Measurements from ENCODE around the gene CARMIL1.
"Not testable (repeated sequence)": the region's sequence is repeated elsewhere in the genome, so short reads cannot be mapped to it uniquely, and the experiment has no call there.

Gene CARMIL1

DNA sequence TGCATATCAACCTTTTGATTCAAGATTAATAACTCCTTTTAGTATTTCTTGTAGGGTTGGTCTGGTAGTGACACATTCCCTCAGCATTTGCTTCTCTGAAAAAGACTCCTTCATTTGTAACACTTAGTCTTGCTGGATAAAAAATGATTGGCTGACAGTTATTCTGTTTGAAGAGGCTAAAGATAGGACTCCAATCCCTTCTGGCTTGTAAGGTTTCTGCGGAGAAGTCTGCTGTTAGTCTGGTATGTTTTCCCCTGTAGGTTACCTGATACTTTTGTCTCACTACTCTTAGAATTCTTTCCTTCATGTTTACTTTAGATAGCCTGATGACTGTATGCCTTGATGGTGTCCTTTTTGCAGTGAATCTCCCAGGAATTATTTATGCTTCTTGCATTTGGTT lies 96.0 kb downstream of the CARMIL1 start:
- no peaks in the 10 kb centered on the region for H3K36me3 ChIP-seq
- no peaks in the 10 kb centered on the region for H3K4me1 ChIP-seq
- no peak for DNase-seq
- no peaks in the 10 kb centered on the region for H3K9me3 ChIP-seq
- H3K4me3 ChIP-seq (ENCODE audit: low read depth, low read length): no peak overlapping the region
- TF ChIP-seq, protein P1, sequence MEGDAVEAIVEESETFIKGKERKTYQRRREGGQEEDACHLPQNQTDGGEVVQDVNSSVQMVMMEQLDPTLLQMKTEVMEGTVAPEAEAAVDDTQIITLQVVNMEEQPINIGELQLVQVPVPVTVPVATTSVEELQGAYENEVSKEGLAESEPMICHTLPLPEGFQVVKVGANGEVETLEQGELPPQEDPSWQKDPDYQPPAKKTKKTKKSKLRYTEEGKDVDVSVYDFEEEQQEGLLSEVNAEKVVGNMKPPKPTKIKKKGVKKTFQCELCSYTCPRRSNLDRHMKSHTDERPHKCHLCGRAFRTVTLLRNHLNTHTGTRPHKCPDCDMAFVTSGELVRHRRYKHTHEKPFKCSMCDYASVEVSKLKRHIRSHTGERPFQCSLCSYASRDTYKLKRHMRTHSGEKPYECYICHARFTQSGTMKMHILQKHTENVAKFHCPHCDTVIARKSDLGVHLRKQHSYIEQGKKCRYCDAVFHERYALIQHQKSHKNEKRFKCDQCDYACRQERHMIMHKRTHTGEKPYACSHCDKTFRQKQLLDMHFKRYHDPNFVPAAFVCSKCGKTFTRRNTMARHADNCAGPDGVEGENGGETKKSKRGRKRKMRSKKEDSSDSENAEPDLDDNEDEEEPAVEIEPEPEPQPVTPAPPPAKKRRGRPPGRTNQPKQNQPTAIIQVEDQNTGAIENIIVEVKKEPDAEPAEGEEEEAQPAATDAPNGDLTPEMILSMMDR (IDR thresholded peaks at IDR 0.05; ENCODE audit: low read depth, low read length): no peak
- H3K27me3 ChIP-seq: no peaks in the 10 kb centered on the region

DNA sequence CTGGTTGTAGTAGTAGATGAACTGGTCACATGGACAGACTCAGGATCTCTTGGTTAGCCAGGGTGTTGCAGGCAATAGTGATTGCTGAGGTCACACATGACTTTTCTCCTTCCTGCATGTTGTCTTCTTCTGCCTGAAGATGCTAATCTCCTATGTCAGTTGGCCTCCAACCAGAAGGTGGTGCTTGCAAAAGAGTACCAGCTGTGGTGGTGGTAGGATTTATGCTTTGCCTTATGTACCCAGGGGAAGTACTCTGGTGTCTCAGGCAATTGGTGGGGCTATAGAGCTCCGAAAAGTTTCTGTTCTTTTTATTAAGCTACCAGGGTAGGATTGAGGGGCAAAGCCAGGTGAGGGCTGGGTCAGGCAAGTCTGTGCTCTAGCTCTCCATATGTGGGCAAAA lies 98.5 kb downstream of the CARMIL1 start:
- TF ChIP-seq, protein P1 (IDR thresholded peaks at IDR 0.05; ENCODE audit: low read depth, low read length): no peak
- no peaks in the 10 kb centered on the region for H3K36me3 ChIP-seq
- DNase-seq: no peak

DNA sequence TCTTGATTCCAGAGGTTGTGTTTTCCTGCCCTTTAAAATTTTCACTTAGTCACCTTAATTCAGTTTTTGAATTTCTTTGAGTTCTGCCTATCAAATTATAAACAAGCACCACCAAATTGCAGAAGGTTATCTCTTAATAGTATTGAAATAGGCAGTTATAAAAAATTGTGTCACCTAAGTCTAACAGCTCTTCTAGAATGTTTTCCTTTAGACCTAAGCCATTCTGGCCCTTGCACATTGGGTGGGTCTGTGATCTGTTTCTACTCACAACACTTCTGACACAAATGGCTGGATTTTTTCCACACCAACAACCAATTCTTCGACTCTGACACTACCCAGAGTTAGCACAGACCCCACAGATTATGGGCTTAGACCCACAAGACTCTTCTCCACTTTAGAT lies 101.9 kb downstream of the CARMIL1 start:
- no peaks in the 10 kb centered on the region for H3K9me3 ChIP-seq
- H3K36me3 ChIP-seq: no peaks in the 10 kb centered on the region
- TF ChIP-seq, protein P1 (IDR thresholded peaks at IDR 0.05; ENCODE audit: low read depth, low read length): no peak
- H3K4me1 ChIP-seq: no peaks in the 10 kb centered on the region
- no peak for DNase-seq
- H3K27me3 ChIP-seq: no peaks in the 10 kb centered on the region
- H3K4me3 ChIP-seq (ENCODE audit: low read depth, low read length): no peak overlapping the region

More for the DNA sequence above, 98.5 kb downstream of the CARMIL1 start:
- Histone ChIP-seq H3K9me3 (no peaks in the 10 kb centered on the region), H3K27me3 (no peaks in the 10 kb centered on the region), H3K4me1 (no peaks in the 10 kb centered on the region), H3K4me3 (ENCODE audit: low read depth, low read length) (no peak overlapping the region)

DNA sequence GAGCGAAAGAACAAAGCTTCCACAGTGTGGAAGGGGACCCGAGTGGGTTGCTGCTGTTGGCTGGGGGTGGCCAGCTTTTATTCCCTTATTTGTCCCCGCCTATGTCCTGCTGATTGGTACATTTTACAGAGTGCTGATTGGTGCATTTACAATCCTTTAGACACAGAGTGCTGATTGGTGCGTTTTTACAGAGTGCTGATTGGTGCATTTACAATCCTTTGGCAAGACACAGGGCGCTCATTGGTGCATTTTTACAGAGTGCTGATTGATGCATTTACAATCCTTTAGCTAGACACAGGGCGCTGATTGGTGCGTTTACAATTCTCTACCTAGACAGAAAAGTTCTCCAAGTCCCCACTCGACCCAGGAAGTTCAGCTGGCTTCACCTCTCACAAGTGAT lies 103.3 kb downstream of the CARMIL1 start:
- not testable (repeated sequence) for DNase-seq; H3K4me3 ChIP-seq (ENCODE audit: low read depth, low read length); H3K4me1 ChIP-seq; H3K9me3 ChIP-seq; H3K27me3 ChIP-seq; H3K36me3 ChIP-seq

DNA sequence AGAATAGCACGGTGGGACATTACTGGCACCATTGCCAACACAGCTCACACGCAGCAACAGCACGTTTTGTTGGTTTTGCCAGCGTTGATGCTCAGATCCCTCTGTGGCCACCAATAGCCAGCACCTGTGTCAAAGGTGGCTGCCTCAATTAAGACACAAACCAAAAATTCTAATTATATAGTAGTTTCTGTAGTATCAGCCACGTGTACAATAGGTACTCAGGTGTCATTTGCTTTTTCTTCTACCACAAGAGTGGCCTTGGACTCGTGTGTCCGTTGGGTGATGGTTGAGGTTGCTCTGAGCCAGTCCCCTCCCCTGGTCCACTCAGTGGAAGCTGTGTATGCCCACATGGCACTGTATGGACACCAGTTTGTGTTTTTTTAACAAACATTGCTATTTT lies 105.1 kb downstream of the CARMIL1 start:
- no peaks in the 10 kb centered on the region for H3K4me1 ChIP-seq
- H3K27me3 ChIP-seq: no peaks in the 10 kb centered on the region
- no peak for DNase-seq
- H3K36me3 ChIP-seq: no peaks in the 10 kb centered on the region
- no peaks in the 10 kb centered on the region for H3K9me3 ChIP-seq
- TF ChIP-seq, protein P1 (IDR thresholded peaks at IDR 0.05; ENCODE audit: low read depth, low read length): no peak
- H3K4me3 ChIP-seq (ENCODE audit: low read depth, low read length): no peak overlapping the region

DNA sequence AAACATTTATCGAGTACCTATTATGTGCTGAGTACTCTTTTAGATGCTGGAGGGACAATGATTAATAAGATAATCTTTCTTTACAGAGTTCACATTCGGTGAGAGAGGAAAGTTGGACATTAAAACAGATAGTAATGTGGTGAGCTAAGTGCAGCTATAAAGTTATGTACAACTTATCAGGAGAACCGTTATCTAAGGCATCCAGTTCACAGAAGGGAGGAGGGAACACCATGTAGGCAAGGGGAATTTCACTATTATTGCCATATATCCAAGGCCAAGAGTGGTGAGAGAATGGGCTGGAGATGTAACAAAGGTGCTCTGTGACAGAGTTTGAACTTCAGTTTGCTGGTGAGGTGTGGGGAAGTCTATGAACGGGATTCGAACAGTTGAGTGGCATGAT lies 105.8 kb downstream of the CARMIL1 start:
- DNase-seq: no peak
- Histone ChIP-seq H3K4me1 (no peaks in the 10 kb centered on the region), H3K36me3 (no peaks in the 10 kb centered on the region), H3K4me3 (ENCODE audit: low read depth, low read length) (no peak overlapping the region), H3K27me3 (no peaks in the 10 kb centered on the region), H3K9me3 (no peaks in the 10 kb centered on the region)
- TF ChIP-seq, protein P1 (IDR thresholded peaks at IDR 0.05; ENCODE audit: low read depth, low read length): no peak

DNA sequence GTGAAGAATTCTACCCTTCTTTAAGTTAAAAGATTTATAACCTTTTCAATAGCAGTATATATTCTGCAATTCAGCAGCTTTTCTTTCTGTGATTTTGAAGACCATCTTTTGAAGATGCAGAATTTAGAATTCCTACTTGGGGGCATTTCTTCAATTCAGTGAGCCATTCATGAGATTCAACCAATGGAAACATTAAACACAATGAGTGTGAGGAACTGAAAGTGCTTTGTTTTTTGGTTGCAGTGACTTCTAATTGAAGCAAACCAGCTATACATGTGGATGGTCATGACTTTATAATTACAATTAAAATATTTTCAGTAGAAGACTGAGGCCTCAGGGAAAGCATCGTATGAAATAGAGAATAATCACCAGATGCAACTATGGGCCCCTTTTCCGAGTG lies 108.3 kb downstream of the CARMIL1 start:
- Histone ChIP-seq H3K27me3 (no peaks in the 10 kb centered on the region), H3K36me3 (no peaks in the 10 kb centered on the region), H3K9me3 (no peaks in the 10 kb centered on the region), H3K4me3 (ENCODE audit: low read depth, low read length) (no peak overlapping the region), H3K4me1 (no peaks in the 10 kb centered on the region)
- no peak for DNase-seq
- TF ChIP-seq, protein P1 (IDR thresholded peaks at IDR 0.05; ENCODE audit: low read depth, low read length): no peak

Data from BE2C (cell line).